Measurements from ENCODE around the gene KRTAP4-12. TPM values are rescaled to one million over a fixed set of nuclear protein-coding genes. Genes with fewer than 3 reads are reported as not detected.
"Not testable (repeated sequence)": the region's sequence is repeated elsewhere in the genome, so short reads cannot be mapped to it uniquely, and the experiment has no call there.

KRTAP4-12 gene
- total RNA-seq, 1 experiment from 2014 or later: not detected

- TF ChIP-seq ZNF423 (CRISPR knock-in tag; IDR thresholded peaks at IDR 0.05): peak; percentile 70
- DNase-seq (ENCODE audit: low spot score); H3K4me1 Mint-ChIP-seq; H3K27me3 Mint-ChIP-seq (ENCODE audit: low read depth); H3K4me3 Mint-ChIP-seq; ATAC-seq; H3K36me3 Mint-ChIP-seq; CTCF ChIA-PET; H3K27ac Mint-ChIP-seq; POLR2A ChIA-PET: not testable (repeated sequence)
- peaks cover 17% of the 10 kb centered on the region for H3K9me3 Mint-ChIP-seq
These were observed 25.1 kb upstream of the KRTAP4-12 start for GRCh38 chr17:41148971-41149651.

DNA sequence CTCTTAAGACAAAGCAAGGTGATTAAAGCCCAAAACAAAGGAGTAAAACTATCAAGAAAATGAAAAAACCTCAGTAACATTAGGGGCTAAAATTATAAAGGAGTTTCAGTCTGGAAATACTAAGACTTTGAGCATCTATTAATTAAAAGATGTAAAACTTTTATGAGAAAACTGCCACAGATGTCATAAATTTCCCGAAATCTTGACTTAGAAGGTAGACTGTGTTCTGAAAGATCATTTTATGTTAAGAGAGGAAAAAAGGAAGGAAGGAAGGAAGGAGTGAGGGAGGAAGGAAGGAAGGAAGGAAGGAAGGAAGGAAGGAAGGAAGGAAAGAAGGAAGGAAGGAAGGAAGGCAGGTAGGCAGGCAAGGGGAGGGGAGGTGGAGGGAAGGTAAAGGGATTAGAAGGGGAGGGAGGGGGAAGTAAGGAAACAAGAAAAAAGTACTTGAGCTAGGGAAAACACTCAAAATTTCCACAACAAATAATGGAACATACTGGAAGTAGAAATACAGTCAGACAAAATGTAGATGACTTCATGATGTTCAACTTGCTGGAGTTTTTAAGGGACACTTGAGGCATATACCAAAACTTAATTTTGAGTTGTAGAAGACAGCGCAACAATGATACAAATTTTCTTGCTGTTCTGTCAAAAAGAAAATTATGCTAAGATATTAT is 23.7 kb upstream of the KRTAP4-12 start:
- ATAC-seq (no peak), DNase-seq (ENCODE audit: low spot score) (no peak)
- H3K4me3 Mint-ChIP-seq: no peak overlapping the region
- peaks cover 8% of the 10 kb centered on the region; the same call in 1 of the 2 replicates for H3K4me1 Mint-ChIP-seq
- no peaks in the 10 kb centered on the region; the same call in 1 of the 2 replicates for H3K27me3 Mint-ChIP-seq (ENCODE audit: low read depth)
- ChIA-PET POLR2A (no interaction called here), CTCF (no interaction called here)
- TF ChIP-seq ZSCAN18 (CRISPR knock-in tag; IDR thresholded peaks at IDR 0.05) (no peak), CREB1 (CRISPR knock-in tag; IDR thresholded peaks at IDR 0.05) (no peak), SOX15 (CRISPR knock-in tag; IDR thresholded peaks at IDR 0.05) (no peak), PREB (CRISPR knock-in tag; IDR thresholded peaks at IDR 0.05; ENCODE audit: borderline replicate concordance) (no peak), ZNF121 (CRISPR knock-in tag; IDR thresholded peaks at IDR 0.05) (no peak), NFE2L1 (CRISPR knock-in tag; IDR thresholded peaks at IDR 0.05) (no peak), HMGA2 (CRISPR knock-in tag; IDR thresholded peaks at IDR 0.05) (no peak), ZNF423 (CRISPR knock-in tag; IDR thresholded peaks at IDR 0.05) (no peak)
- TF ChIP-seq, protein P1, sequence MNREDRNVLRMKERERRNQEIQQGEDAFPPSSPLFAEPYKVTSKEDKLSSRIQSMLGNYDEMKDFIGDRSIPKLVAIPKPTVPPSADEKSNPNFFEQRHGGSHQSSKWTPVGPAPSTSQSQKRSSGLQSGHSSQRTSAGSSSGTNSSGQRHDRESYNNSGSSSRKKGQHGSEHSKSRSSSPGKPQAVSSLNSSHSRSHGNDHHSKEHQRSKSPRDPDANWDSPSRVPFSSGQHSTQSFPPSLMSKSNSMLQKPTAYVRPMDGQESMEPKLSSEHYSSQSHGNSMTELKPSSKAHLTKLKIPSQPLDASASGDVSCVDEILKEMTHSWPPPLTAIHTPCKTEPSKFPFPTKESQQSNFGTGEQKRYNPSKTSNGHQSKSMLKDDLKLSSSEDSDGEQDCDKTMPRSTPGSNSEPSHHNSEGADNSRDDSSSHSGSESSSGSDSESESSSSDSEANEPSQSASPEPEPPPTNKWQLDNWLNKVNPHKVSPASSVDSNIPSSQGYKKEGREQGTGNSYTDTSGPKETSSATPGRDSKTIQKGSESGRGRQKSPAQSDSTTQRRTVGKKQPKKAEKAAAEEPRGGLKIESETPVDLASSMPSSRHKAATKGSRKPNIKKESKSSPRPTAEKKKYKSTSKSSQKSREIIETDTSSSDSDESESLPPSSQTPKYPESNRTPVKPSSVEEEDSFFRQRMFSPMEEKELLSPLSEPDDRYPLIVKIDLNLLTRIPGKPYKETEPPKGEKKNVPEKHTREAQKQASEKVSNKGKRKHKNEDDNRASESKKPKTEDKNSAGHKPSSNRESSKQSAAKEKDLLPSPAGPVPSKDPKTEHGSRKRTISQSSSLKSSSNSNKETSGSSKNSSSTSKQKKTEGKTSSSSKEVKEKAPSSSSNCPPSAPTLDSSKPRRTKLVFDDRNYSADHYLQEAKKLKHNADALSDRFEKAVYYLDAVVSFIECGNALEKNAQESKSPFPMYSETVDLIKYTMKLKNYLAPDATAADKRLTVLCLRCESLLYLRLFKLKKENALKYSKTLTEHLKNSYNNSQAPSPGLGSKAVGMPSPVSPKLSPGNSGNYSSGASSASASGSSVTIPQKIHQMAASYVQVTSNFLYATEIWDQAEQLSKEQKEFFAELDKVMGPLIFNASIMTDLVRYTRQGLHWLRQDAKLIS (CRISPR knock-in tag; IDR thresholded peaks at IDR 0.05; ENCODE audit: borderline replicate concordance): no peak
- H3K36me3 Mint-ChIP-seq: peaks cover 16% of the 10 kb centered on the region
- H3K9me3 Mint-ChIP-seq: peaks cover 22% of the 10 kb centered on the region
- no peak overlapping the region for H3K27ac Mint-ChIP-seq

GRCh38 chr17:41145261-41145660 is 21.3 kb upstream of the KRTAP4-12 start:
- no peak for DNase-seq (ENCODE audit: low spot score)
- H3K4me1 Mint-ChIP-seq: peaks cover 8% of the 10 kb centered on the region; the same call in 1 of the 2 replicates
- peaks cover 27% of the 10 kb centered on the region for H3K36me3 Mint-ChIP-seq
- no peak overlapping the region for H3K4me3 Mint-ChIP-seq
- ATAC-seq: no peak
- ChIA-PET POLR2A (no interaction called here), CTCF (no interaction called here)
- no peak overlapping the region for H3K27ac Mint-ChIP-seq
- peaks cover 44% of the 10 kb centered on the region for H3K9me3 Mint-ChIP-seq
- TF ChIP-seq MYBL2 (CRISPR knock-in tag; IDR thresholded peaks at IDR 0.05): no peak
- TF ChIP-seq NFATC4 (CRISPR knock-in tag; IDR thresholded peaks at IDR 0.05): no peak
- TF ChIP-seq, protein P2, sequence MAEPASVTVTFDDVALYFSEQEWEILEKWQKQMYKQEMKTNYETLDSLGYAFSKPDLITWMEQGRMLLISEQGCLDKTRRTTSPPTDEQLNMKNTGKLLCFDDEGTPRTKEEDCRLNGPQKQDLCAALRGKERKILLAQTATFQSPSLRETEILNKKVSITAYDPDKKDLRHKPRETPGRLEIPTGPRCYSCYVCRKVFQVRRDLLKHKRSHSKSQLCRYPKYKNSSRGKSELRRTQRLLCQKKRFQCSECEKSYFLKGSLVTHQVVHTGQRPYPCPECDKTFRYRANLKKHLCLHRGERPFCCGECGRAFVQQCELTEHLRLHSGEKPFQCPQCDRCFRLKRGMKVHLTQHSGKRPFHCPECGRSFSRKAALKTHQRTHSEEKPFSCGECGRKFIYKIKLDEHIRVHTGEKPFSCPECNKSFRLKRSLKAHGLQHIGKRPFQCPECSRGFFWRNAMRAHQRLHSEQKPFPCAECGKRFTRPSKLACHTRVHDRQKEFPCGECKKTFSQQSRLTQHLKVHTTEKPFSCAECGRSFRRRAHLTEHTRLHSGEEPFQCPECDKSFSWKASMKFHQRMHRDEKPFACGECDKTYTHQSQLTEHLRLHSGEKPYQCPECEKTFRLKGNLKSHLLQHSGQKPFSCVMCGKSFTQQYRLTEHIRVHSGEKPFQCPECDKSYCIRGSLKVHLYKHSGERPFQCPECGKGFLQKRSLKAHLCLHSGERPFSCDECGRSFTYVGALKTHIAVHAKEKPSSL (CRISPR knock-in tag; conservative IDR thresholded peaks at IDR 0.05): no peak
- TF ChIP-seq AR (CRISPR knock-in tag; IDR thresholded peaks at IDR 0.05): no peak
- TF ChIP-seq JUN (CRISPR knock-in tag; IDR thresholded peaks at IDR 0.05): no peak
- no peak for TF ChIP-seq NR3C1 (CRISPR knock-in tag; conservative IDR thresholded peaks at IDR 0.05; ENCODE audit: low read depth)
- TF ChIP-seq ZMAT4 (CRISPR knock-in tag; IDR thresholded peaks at IDR 0.05): no peak
- no peak for TF ChIP-seq PREB (CRISPR knock-in tag; IDR thresholded peaks at IDR 0.05; ENCODE audit: borderline replicate concordance)
- TF ChIP-seq GABPB1 (CRISPR knock-in tag; IDR thresholded peaks at IDR 0.05): no peak
- peaks cover 3% of the 10 kb centered on the region; the same call in 1 of the 2 replicates for H3K27me3 Mint-ChIP-seq (ENCODE audit: low read depth)

Data from WTC11 (cell line).